ENCODE measurements around the gene CCR5AS.

- no peak for TF ChIP-seq CTCF (IDR thresholded peaks at IDR 0.05)
- TF ChIP-seq POLR2AphosphoS5 (IDR thresholded peaks at IDR 0.05; ENCODE audit: insufficient read depth in 1 of 2, low read depth in 1 of 2) = no peak
Measured at GRCh38 chr3:46395766-46396530, 10.9 kb downstream of the CCR5AS start.

All from vagina (tissue), 2 donors.